HG03469 (cell line): ENCODE data around the gene USP3.

Experiments
- ATAC-seq: cut with Tn5 transposase; IDR thresholded peaks from one replicate; pipeline ENCODE4 v1.9.1; 2021; ENCODE audit warnings: mild to moderate bottlenecking, moderate library complexity, moderate number of reproducible peaks; ENCODE audit not compliant: unreplicated experiment

USP3 gene

GRCh38 chr15:63494408-63494807 lies 10.0 kb upstream of the USP3 start:
- ATAC-seq, result no peak

DNA sequence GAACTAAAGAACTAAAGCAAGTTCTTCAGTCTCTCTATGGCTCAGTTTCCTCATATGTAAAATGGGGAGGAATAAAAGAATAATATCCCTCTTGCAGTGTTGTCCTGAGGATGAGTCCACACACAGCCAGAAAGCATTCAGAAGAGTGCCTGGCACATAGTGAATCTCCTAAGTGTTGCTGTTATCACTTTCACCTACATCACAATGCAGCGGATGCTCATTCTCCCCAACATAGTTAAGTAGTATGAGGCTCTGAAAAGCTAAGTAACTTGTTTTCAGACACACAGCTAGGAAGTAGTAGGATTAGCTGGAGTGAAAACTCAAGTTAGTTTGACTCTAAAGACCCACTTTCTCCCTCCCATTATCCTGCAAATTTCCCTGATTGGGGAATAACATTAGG lies 9.1 kb upstream of the USP3 start:
- ATAC-seq, result no peak

GRCh38 chr15:63495780-63496488 lies 8.5 kb upstream of the USP3 start:
- no peak for ATAC-seq

- no peak for ATAC-seq
These were observed 6.5 kb upstream of the USP3 start for GRCh38 chr15:63497642-63498467.

GRCh38 chr15:63499175-63499549 lies 5.2 kb upstream of the USP3 start:
- ATAC-seq, result no peak

GRCh38 chr15:63499611-63500010 lies 4.8 kb upstream of the USP3 start:
- no peak for ATAC-seq

DNA sequence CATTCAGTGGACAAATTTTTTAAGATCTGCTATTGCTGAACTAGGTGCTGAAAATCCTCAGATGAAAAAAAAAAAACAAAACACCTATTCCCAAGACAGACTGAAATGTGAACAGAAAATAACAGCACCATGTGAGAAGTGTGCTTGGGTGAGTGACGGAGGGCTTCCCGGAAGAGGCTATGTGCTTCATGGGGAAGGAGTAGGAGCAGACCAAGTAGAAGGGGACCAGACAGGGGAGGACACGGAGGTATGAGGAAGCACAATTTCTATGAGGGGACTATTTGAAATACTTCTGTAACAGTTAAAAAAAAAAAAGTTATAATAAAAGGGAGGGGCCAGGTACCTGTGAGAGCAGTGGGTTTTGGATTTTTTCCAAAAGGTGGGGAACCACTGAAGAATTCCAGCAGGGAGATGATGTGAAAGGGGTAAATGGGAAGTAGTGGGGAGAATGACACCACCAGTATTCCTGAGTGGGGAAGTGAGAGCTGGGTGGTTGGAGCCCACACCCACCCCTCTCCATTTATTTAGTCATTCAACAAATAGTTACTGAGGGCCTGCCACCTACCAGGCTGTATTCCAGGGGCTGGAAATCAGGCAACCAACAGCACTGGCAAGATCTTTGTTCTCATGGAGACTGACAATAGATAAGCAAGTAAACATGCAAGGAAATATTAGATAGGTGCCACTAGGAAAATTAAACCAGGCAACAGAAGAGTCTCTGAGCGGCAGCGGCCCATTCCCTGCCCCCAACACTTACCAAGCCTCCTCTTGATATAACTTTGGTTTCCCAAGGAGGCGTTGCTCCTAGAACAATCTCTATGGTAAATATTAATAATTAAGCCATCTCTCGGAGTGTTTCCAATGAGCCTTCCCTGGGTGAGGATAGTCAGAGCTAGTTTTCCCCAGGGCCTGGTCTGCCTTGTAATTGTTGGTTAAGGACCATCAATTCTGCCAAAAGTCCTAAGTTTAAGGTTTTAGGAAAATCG lies 3.8 kb upstream of the USP3 start:
- ATAC-seq, result no peak

DNA sequence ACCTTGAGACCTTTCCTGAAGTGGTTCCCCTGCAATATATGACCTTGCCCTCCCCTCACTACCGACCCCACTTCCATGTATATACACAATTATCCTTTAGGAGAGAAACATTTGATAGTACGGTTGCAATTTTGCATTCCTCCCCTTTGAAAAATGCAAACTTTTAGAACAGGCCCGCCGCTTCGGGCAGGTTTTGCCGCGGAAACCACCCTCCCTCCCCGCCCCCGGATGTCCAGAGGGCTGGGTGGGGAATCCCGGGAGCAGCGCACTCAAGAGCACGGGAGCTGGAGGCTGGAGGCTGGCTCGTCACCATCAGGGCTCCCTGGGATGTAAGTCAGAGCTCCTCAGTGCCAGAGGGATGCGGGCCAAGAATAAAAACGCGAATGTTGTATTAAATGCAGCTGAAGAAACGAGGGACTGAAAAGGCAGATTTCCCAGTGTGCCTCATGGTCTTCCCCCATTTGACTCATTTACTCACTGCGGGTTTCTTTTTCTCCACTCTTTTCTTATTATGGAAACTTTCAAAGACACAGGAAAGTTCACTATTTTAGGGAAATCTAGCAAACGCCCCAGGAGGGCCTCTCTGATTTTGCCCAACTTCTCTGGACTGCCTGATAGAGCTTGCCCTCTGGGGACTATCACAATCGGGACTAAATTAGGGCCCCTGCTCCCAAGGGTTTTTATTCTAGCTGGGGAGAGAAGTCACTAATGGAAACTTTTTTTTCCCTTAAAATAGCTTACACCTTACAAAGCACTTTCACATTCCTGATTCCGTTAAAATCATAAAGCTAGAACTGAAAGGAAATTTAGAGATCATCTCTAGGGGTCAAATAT lies 2.9 kb upstream of the USP3 start:
- ATAC-seq, result no peak

DNA sequence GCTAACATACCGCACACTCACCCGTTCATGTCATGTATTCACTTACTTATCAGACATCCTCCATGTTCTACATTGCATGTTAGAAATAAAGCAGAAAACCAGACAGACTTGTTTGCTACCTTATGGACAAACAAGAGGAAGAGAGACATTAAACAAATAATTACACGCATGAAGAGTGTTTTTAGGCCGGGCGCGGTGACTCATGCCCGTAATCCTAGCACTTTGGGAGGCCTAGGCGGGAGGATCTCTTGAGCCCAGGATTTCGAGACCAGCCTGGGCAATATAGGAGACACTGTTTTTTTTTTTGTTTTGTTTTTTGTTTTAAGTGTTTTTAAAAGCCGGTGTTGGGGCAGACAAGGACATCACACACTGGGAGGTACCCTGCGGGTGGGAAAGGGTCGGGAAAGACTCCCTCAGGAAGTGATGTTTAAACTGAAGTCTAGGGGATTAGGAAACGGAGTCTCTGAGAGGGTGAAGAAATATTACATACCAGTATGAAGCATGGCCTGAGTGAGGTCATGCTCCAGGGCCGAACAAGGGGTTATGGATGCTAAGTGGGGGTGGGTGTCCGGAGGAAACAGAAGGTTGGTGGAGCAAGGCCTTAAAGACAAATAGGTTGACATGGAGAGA lies 2.1 kb upstream of the USP3 start:
- ATAC-seq, result no peak

GRCh38 chr15:63502843-63503738 lies 1.3 kb upstream of the USP3 start:
- peak; percentile 27 for ATAC-seq

DNA sequence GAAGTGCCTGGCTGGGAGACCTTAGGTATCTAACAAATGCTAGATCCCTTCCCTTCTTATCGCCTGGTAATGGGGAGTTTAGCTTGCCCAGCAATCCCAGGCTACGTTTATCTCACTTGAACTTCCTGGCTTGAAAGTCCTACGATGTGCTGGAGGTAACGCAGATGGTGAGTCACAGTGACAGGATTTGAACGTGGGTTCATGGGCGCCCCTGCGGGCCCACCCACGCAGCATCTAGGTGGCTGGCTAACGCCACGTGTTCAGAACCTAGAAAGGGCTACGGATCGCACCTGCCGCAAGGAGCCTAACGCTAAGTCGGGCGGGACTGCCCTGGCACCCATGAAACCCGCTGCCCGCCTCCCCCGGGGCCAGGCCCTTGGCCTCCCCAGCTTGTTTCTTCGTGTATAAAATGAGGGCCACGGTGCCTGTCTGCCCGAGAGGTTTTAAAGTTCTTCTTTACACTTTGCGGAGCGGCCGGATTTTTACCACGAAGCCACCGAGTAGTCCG lies 600 bp upstream of the USP3 start:
- peak; percentile 10 for ATAC-seq

GRCh38 chr15:63504979-63505841 lies 817 bp downstream of the USP3 start:
- peak; percentile 2 for ATAC-seq

GRCh38 chr15:63505842-63506222 lies 1.4 kb downstream of the USP3 start:
- no peak for ATAC-seq

DNA sequence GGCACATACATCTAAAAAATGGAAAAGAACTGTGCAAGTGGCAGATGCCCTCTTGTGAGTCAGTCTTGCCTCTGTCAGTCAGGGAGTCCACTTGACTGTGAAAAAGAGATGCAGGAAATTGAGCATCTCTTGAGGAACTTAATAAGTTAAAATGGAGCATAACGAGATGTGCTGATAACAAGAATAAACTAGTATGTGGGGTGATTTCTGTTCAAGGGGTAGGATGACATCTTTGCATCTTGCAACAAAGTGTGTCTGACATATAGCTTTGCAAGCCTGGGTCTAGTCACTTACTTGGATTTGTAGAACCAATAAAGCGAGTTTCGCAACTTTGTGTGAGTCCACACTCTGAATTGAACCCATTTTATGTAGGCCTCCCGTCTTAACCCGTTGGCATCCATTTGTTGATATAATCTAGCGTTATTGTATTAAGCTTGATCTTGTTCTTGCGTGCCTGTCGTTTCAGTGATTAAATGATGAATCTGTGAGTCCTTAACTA lies 2.2 kb downstream of the USP3 start:
- no peak for ATAC-seq

DNA sequence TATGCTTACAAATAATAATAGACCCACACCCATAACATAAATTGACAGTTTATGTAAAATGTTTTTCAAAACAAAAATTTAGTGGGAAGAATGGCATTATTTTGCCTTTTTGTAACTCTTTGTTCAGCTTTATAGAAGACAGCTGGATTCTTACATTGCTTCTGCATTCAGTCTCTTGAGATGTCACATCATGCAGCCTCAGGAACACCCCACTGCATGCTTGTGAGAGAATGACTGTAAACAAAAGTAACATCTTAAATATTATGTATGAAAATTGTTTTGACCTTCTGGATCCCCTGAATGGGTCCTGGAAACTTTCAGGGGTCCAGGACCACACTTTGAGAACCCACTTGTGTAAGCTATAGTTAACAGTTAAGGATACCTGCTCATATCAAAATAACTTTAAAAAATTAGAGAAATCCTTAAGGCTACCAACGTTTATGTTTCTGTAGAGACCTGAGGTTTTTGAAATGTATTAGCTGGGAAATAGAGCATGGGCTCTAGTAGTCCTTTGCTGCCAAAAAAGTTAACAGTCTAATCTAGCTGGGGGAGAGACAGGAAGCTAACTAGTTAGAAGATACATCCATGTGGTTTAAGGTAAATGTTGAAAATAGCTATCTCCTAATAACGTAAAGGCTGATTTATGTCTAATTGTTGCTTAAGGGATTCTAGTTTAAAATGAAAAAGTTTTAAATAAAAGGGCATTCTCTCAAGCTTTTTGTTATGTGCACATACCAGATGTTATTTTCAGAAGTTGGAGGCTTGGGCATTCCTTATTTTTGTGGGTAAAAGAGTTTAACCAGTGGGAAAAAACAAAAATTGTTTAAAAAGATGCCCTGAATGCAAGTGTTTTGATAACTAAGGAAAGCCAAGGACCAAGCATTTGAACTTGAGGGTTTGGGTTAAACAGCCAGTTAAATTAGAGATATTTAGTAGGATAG lies 3.8 kb downstream of the USP3 start:
- no peak for ATAC-seq
